IMR-90 (cell line): Measurements from ENCODE around the gene AKAP6. TPM values are rescaled to one million over a fixed set of nuclear protein-coding genes. Genes with fewer than 3 reads are reported as not detected.

Experiments
- ATAC-seq: fragments of 200-7000 bp; cut with Tn5 transposase; 2 replicates; pipeline ENCODE4 v1.9.1; 2020; ENCODE audit warnings: low read depth, mild to moderate bottlenecking, moderate library complexity
- BruUV-seq: library from RNA; stranded (reverse); fragments of 400-500 nt; replicated peaks from 2 replicates; lab custom pipeline; 2021; lab: Mats Ljungman, UMichigan
- CTCF ChIA-PET: fragments of 300-600 bp; formaldehyde crosslinking; extraction: SDS; loops from one replicate; lab custom pipeline; 2021; ENCODE audit warnings: antibody characterized with exemption; lab: Yijun Ruan, JAX
- POLR2A ChIA-PET: fragments of 300-600 bp; sonication (Branson Sonifier 250); formaldehyde crosslinking; loops from one replicate; lab custom pipeline; 2022; ENCODE audit warnings: antibody characterized with exemption; ENCODE audit not compliant: unreplicated experiment; lab: Charles Lee
- DNase-seq: peaks from one replicate; pipeline ENCODE4 v3.0.0; 2013
- H2AFZ ChIP-seq: replicated peaks from 2 replicates; pipeline ENCODE3; 2013; ENCODE audit warnings: low read length, mild to moderate bottlenecking; ENCODE audit not compliant: poor library complexity
- H2AK5ac ChIP-seq: 2 replicates; pipeline ENCODE4 v1.6.1; 2013; ENCODE audit warnings: low read depth, low read length, inconsistent platforms
- H2AK9ac ChIP-seq: replicated peaks from 2 replicates; pipeline ENCODE3; 2013; ENCODE audit warnings: mild to moderate bottlenecking, low read depth, low read length, moderate library complexity; ENCODE audit not compliant: poor library complexity
- H2BK120ac ChIP-seq: 2 replicates; pipeline ENCODE4 v1.6.1; 2013; ENCODE audit warnings: low read depth, low read length, inconsistent platforms
- H2BK15ac ChIP-seq: 3 replicates; pipeline ENCODE4 v1.6.1; 2013; ENCODE audit warnings: low read depth, low read length, inconsistent platforms
- H2BK20ac ChIP-seq: 2 replicates; pipeline ENCODE4 v1.6.1; 2013; ENCODE audit warnings: low read depth, mild to moderate bottlenecking, inconsistent platforms, low read length, moderate library complexity
- H2BK5ac ChIP-seq: 2 replicates; pipeline ENCODE4 v1.6.1; 2013; ENCODE audit warnings: mild to moderate bottlenecking, low read depth, low read length, inconsistent platforms; ENCODE audit not compliant: poor library complexity, severe bottlenecking
- H3K14ac ChIP-seq: replicated peaks from 2 replicates; pipeline ENCODE4 v1.6.1; 2013; ENCODE audit warnings: low read depth, low read length, inconsistent platforms
- H3K18ac ChIP-seq: 2 replicates; pipeline ENCODE4 v1.6.1; 2013; ENCODE audit warnings: low read depth, low read length, control low read depth
- H3K23ac ChIP-seq: 2 replicates; pipeline ENCODE4 v1.6.1; 2013; ENCODE audit warnings: low read depth, low read length, inconsistent platforms
- H3K27ac ChIP-seq: 2 replicates; pipeline ENCODE4 v1.5.1; 2013; ENCODE audit warnings: mild to moderate bottlenecking, control low read depth, low read length; ENCODE audit not compliant: insufficient read depth
- H3K27me3 ChIP-seq: 2 replicates; pipeline ENCODE4 v1.6.1; 2013; ENCODE audit warnings: low read length; ENCODE audit not compliant: control insufficient read depth, insufficient read depth
- H3K36me3 ChIP-seq: 2 replicates; pipeline ENCODE4 v1.6.1; 2013; ENCODE audit warnings: low read length, mixed read lengths; ENCODE audit not compliant: control insufficient read depth, insufficient read depth
- H3K4ac ChIP-seq: 2 replicates; pipeline ENCODE4 v1.6.1; 2013; ENCODE audit warnings: low read depth, low read length, inconsistent platforms
- H3K4me1 ChIP-seq: 2 replicates; pipeline ENCODE4 v1.6.1; 2013; ENCODE audit warnings: low read length, mixed read lengths; ENCODE audit not compliant: control insufficient read depth, insufficient read depth
- H3K4me2 ChIP-seq: 2 replicates; pipeline ENCODE4 v1.6.1; 2013; ENCODE audit warnings: low read depth, mild to moderate bottlenecking, control low read depth, low read length, moderate library complexity
- H3K4me3 ChIP-seq: 2 replicates; pipeline ENCODE4 v1.5.1; 2013; ENCODE audit warnings: low read depth, mild to moderate bottlenecking, control low read depth, low read length, moderate library complexity; ENCODE audit not compliant: insufficient read depth
- H3K56ac ChIP-seq: 2 replicates; pipeline ENCODE4 v1.6.1; 2013; ENCODE audit warnings: low read length, inconsistent platforms; ENCODE audit not compliant: insufficient read depth; ENCODE audit errors: extremely low read depth
- H3K79me1 ChIP-seq, 2 experiments: 2 replicates each; pipeline ENCODE4 v1.6.1; 2013; ENCODE audit warnings: low read length in 2 of 2, inconsistent platforms in 1 of 2, low read depth in 1 of 2
- H3K9ac ChIP-seq: 2 replicates; pipeline ENCODE4 v1.6.1; 2013; ENCODE audit warnings: low read depth, low read length, control low read depth
- H3K9me1 ChIP-seq: 2 replicates; pipeline ENCODE4 v1.6.1; 2013; ENCODE audit warnings: low read length, inconsistent platforms; ENCODE audit not compliant: insufficient read depth
- H3K9me3 ChIP-seq: 2 replicates; pipeline ENCODE4 v1.6.1; 2013; ENCODE audit warnings: low read length; ENCODE audit not compliant: control insufficient read depth, insufficient read depth
- H4K20me1 ChIP-seq: 2 replicates; pipeline ENCODE4 v1.6.1; 2013; ENCODE audit warnings: low read length, inconsistent platforms; ENCODE audit not compliant: insufficient read depth
- H4K5ac ChIP-seq: 2 replicates; pipeline ENCODE4 v1.6.1; 2013; ENCODE audit warnings: mild to moderate bottlenecking, low read depth, low read length, control low read depth
- H4K8ac ChIP-seq, 2 experiments: 2 replicates each; pipeline ENCODE4 v1.6.1; 2013; ENCODE audit warnings: low read depth in 2 of 2, low read length in 2 of 2, control low read depth in 1 of 2, inconsistent platforms in 1 of 2
- H4K91ac ChIP-seq: 2 replicates; pipeline ENCODE4 v1.6.1; 2013; ENCODE audit warnings: low read depth, low read length, inconsistent platforms; ENCODE audit not compliant: insufficient read depth
- CEBPB ChIP-seq: IDR thresholded peaks from 2 replicates; pipeline ENCODE4 v1.6.1; 2012; ENCODE audit warnings: low read depth, low read length, improper control_type of control experiment
- MXI1 ChIP-seq: IDR thresholded peaks from 2 replicates; pipeline ENCODE4 v1.6.1; 2012; ENCODE audit warnings: low read depth, mild to moderate bottlenecking, low read length, moderate library complexity, borderline replicate concordance
- RCOR1 ChIP-seq: IDR thresholded peaks from 2 replicates; pipeline ENCODE4 v1.6.1; 2012; ENCODE audit warnings: mild to moderate bottlenecking, low read length, improper control_type of control experiment; ENCODE audit not compliant: insufficient replicate concordance
- WGBS, 2 experiments: methylation state at CpG; one replicate each; pipeline versions ENCODE4 v1.1.5 to v1.1.7; 2013; ENCODE audit warnings: missing lambda C conversion rate in 2 of 2; ENCODE audit not compliant: insufficient read length in 1 of 2; ENCODE audit errors: extremely low coverage in 2 of 2; 5-methylcytosine and 5-hydroxymethylcytosine counted together
- dilution Hi-C: fragments of 300-500 bp; cut with HindIII; formaldehyde crosslinking; loops from one replicate; pipeline ENCODE4 v1.14.3; 2018; ENCODE audit warnings: low sequenced_read_pairs; ENCODE audit not compliant: unreplicated experiment
- in situ Hi-C: fragments of 300-500 bp; cut with MboI; formaldehyde crosslinking; loops from 3 replicates; pipeline ENCODE4 v1.14.3; 2019; ENCODE audit warnings: low sequenced_read_pairs, inconsistent platforms, mixed read lengths
- intact Hi-C: fragments of 100-400 bp; cut with micrococcal nuclease; formaldehyde crosslinking; loops from 2 replicates; pipeline ENCODE4 v1.10.0; 2022
- polyA plus RNA-seq, 3 experiments: library from polyadenylated mRNA; depleted of rRNA; stranded (reverse); fragments of >200 nt; gene quantifications; 2 replicates each; pipeline ENCODE4 v1.2.3, GENCODE V29; 2012; ENCODE audit warnings: low replicate concordance in 1 of 3
- total RNA-seq: library from RNA; depleted of rRNA; stranded (reverse); fragments of >200 nt; gene quantifications from 2 replicates; pipeline ENCODE4 v1.2.3, GENCODE V29; 2012

AKAP6 gene
- total and polyA plus RNA-seq, 2 of the 4 experiments (the other 2 are of a cell fraction) = 0.22 to 1.6 TPM

GRCh38 chr14:32800320-32800719 is 471.2 kb downstream of the AKAP6 start:
- dilution Hi-C loops = no loop called here
- H3K23ac ChIP-seq = no peak overlapping the region
- no peaks in the 10 kb centered on the region for H3K36me3 ChIP-seq
- no peak for DNase-seq
- H3K9ac ChIP-seq = no peak overlapping the region
- H4K5ac ChIP-seq = no peak overlapping the region
- H3K18ac ChIP-seq = no peak overlapping the region
- H3K4me3 ChIP-seq = no peak overlapping the region
- H3K9me1 ChIP-seq = no peaks in the 10 kb centered on the region
- H3K79me1 ChIP-seq = no peaks in the 10 kb centered on the region
- no peaks in the 10 kb centered on the region for H3K27me3 ChIP-seq
- H2AK9ac ChIP-seq = no peak overlapping the region
- no peak overlapping the region for H2BK5ac ChIP-seq
- H4K20me1 ChIP-seq = no peaks in the 10 kb centered on the region
- intact Hi-C loops = no loop called here
- H3K14ac ChIP-seq = no peak overlapping the region
- no peak overlapping the region for H3K56ac ChIP-seq
- no peaks in the 10 kb centered on the region; the same call in 1 of the 2 replicates for H3K9me3 ChIP-seq
- BruUV-seq = no TSS peak
- H2BK120ac ChIP-seq = no peak overlapping the region
- no peak overlapping the region for H2AFZ ChIP-seq
- no peak overlapping the region for H4K91ac ChIP-seq
- WGBS, 2 experiments = no CpG with 5 or more reads among the region's 1 CpG
- no peak overlapping the region for H4K8ac ChIP-seq
- in situ Hi-C loops = no loop called here
- TF ChIP-seq CEBPB (peak; percentile 33; the same call in 1 of the 2 replicates), RCOR1 (no peak), MXI1 (no peak)
- ChIA-PET POLR2A (no interaction called here), CTCF (no interaction called here)
- H2BK20ac ChIP-seq = no peak overlapping the region
- no peak overlapping the region for H3K4me2 ChIP-seq
- H2BK15ac ChIP-seq = no peak overlapping the region
- H3K4me1 ChIP-seq = no peaks in the 10 kb centered on the region
- no peak overlapping the region for H3K27ac ChIP-seq
- no peak for ATAC-seq
- no peak overlapping the region for H2AK5ac ChIP-seq
- no peak overlapping the region for H3K4ac ChIP-seq
